ENCODE data around the gene ARID3A.
"Not testable (repeated sequence)": the region's sequence is repeated elsewhere in the genome, so short reads cannot be mapped to it uniquely, and the experiment has no call there.

Gene ARID3A

DNA sequence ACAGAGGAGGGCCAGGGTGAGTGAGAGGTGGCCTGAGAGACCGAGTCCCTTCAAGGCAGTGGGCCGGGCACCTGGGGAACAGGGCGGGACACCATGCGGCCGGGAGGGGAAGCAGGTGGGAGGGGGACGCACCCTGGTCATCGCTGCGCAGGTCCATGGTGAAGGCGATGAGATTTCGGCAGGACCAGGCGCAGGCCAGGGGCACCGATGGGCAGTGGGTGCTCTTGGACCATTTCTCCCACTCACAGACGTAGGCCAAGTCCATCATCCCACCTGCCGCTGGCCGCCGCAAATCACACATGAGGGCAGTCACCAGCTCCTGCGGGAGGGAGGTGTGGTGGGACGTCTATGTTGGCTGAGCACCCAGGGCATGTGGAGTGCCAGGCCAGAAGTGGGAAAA lies 35.0 kb upstream of the ARID3A start:
- no peak for DNase-seq (ENCODE audit: low read depth, low spot score)
- H3K27ac ChIP-seq: no peak overlapping the region

DNA sequence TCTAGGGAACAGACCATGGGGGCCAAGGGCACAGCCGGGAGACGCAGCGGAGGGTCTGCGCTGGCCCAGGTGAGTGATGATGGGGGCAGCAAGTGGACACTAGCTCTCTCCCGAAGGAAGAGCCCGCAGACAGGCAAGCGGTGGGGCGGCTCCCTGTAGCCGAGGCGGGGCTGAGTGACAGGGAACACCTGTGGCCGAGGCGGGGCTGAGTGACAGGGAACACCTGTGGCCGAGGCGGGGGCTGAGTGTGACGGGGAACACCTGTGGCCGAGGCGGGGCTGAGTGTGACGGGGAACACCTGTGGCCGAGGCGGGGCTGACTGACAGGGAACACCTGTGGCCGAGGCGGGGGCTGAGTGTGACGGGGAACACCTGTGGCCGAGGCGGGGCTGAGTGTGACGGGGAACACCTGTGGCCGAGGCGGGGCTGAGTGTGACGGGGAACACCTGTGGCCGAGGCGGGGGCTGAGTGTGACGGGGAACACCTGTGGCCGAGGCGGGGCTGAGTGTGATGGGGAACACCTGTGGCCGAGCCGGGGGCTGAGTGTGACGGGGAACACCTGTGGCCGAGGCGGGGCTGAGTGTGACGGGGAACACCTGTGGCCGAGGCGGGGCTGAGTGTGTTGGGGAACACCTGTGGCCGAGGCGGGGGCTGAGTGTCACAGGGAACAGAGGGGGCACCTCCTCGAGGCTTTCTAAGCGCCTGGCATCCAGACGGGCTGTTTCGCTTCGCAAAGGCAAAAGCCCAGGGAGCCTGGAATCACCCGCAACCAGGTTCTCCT lies 34.2 kb upstream of the ARID3A start:
- DNase-seq (ENCODE audit: low read depth, low spot score): not testable (repeated sequence)
- H3K27ac ChIP-seq: peak overlapping the region; percentile 75

DNA sequence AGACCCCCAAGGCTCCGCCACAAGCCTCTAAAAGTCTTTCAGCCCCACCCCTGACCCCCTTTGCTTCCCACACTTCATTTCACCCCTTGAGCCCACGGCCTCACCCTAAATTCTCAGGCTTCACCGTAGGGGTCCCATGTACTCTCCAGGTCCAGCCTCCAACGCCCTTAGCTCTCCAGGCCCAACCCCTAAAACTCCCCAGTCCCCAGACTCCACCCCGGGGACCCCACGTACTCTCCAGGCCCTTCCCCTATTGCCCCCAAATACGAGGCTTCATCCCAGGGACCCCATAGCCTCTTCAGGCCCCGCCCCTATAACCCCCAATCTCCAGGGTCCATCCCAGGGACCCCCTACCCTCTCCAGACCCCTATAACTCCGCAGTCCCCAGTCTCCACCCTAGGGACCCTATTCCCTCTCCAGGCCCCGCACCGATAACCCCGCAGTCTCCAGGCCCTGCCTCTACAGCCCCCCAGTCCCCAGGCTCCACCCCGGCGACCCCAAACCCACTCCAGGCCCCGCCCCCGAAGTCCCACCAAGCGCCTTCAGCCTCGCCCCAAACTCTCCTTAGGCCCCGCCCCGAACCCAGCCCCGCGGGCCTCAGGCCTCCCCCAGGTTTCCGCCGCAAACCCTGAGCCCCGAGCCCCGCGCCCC lies 33.5 kb upstream of the ARID3A start:
- no peak for DNase-seq (ENCODE audit: low read depth, low spot score)
- H3K27ac ChIP-seq: peak overlapping the region; percentile 75

GRCh38 chr19:892894-893689 lies 32.7 kb upstream of the ARID3A start, which contains the start of the genes MED16 and RNU6-9:
TSS of gene MED16 (minus strand) at chr19:893187. CDS start at chr19:891131, 2,056 bp downstream.
TSS of gene RNU6-9 (plus strand) at chr19:893484.
- DNase-seq (ENCODE audit: low read depth, low spot score): peak; percentile 59
- peak within 1 kb of the TSS; percentile 75 for H3K27ac ChIP-seq

GRCh38 chr19:896434-896833 lies 29.4 kb upstream of the ARID3A start:
- H3K27ac ChIP-seq: no peak overlapping the region
- DNase-seq (ENCODE audit: low read depth, low spot score): no peak

- H3K27ac ChIP-seq: no peak overlapping the region
- DNase-seq (ENCODE audit: low read depth, low spot score): no peak
Measured at GRCh38 chr19:896999-897398, 28.8 kb upstream of the ARID3A start.

- no peak for DNase-seq (ENCODE audit: low read depth, low spot score)
- no peak overlapping the region for H3K27ac ChIP-seq
Measured at GRCh38 chr19:897442-898039, 28.3 kb upstream of the ARID3A start.

- no peak for DNase-seq (ENCODE audit: low read depth, low spot score)
- no peak overlapping the region for H3K27ac ChIP-seq
Measured at GRCh38 chr19:898663-899062, 27.2 kb upstream of the ARID3A start.

- no peak overlapping the region for H3K27ac ChIP-seq
- no peak for DNase-seq (ENCODE audit: low read depth, low spot score)
Measured at GRCh38 chr19:899336-900042, 26.3 kb upstream of the ARID3A start.

GRCh38 chr19:900043-900301 lies 25.9 kb upstream of the ARID3A start:
- H3K27ac ChIP-seq: no peak overlapping the region
- DNase-seq (ENCODE audit: low read depth, low spot score): no peak

DNA sequence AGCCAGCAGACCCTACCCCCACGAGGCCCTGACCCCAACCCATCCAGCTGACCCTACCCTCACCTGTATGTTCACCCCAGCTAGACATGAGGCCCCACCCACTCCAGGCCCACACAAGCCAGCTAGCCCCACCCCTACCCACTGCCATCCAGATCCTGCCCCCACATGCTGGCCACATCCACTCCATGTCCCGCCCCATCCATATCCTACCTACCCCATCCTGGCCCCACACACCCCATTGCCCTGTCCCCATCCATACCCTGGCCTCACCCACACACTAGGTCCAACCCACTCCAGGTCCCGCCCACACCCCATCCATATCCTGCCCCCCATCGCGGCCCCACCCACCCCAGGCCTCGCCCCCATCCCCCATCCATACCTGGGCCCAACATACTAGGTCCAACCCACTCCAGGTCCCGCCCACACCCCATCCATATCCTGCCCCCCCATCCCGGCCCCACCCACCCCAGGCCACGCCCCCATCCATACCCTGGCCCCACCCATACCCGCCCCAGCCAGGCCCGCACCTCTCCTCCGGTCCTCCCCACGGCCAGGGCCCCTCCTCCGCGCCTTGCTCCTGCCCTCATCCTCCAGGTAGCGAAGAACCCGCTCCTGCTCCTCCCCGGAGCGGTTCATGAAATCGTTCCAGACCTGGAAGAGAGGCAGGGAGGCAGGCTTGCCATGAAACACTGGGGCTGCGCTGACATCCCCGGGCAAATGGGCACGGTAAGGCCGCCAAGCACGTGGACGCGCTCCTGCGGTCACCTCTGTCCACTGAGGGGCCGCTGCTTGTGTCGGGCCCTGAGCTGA lies 25.3 kb upstream of the ARID3A start:
- no peak overlapping the region for H3K27ac ChIP-seq

GRCh38 chr19:901216-902092 lies 24.4 kb upstream of the ARID3A start:
- H3K27ac ChIP-seq: no peak overlapping the region
- no peak for DNase-seq (ENCODE audit: low read depth, low spot score)

More for the DNA sequence above, 25.3 kb upstream of the ARID3A start:
- no peak for DNase-seq (ENCODE audit: low read depth, low spot score)

GRCh38 chr19:902093-902370 lies 23.8 kb upstream of the ARID3A start:
- no peak overlapping the region for H3K27ac ChIP-seq
- DNase-seq (ENCODE audit: low read depth, low spot score): no peak

DNA sequence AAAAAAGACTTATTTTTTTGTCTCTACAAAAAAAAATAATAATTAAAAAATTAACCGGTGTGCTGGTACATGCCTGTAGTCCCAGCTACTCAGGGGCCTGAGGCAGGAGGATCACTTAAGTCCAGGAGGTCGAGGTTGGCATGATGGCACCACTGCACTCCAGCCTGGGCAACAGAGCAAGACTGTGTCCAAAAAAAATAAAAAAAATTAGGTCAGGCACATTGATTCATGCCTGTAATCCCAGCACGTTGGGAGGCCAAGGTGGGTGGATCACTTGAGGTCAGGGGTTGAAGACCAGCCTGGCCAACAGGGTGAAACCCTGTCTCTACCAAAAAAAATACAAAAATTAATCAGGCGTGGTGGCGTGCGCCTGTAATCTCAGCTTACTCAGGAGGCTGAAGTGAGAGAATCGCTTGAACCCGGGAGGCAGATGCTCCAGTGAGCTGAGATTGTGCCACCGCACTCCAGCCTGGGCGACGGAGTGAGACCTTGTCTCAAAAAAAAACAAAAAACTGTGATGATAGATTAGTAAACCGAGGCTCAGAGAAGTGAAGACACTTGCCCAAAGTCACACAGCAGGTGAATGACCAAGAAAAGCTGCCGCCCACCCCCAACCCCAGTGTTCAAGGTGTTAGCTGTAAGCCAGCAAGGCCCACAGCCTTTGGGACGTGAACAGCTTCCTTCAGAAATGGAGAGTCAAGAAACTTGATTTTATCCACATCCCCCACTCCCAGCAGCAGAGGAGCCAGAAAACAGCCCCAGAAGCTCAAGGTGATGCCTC lies 23.2 kb upstream of the ARID3A start:
- H3K27ac ChIP-seq: no peak overlapping the region
- no peak for DNase-seq (ENCODE audit: low read depth, low spot score)

DNA sequence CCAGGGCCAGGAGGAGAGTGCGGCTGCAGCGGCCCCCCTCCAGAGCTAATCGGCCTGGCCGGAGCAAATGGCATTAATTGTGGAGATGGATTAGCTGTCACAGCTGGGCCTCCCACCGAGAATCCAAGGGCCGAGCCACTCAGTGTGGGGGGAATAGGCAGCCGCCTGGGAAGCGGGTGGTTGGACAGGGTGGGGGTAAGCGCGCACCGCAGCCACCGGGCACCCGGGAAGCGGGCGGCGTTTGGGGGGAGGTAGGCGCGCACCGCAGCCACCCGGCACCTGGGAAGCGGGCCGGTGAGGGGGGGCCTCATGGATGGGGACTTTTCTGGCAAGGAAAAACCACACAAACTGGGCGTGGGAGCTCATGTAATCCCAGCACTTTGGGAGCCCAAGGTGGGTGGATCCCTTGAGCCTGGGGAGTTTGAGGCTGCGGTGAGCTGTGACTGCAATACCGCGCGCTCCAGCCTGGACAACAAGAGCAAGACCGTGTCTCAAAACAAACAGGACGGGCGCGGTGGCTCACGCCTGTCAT lies 22.5 kb upstream of the ARID3A start:
- no peak overlapping the region for H3K27ac ChIP-seq
- DNase-seq (ENCODE audit: low read depth, low spot score): no peak

GRCh38 chr19:904545-904944 lies 21.3 kb upstream of the ARID3A start:
- no peak overlapping the region for H3K27ac ChIP-seq

DNA sequence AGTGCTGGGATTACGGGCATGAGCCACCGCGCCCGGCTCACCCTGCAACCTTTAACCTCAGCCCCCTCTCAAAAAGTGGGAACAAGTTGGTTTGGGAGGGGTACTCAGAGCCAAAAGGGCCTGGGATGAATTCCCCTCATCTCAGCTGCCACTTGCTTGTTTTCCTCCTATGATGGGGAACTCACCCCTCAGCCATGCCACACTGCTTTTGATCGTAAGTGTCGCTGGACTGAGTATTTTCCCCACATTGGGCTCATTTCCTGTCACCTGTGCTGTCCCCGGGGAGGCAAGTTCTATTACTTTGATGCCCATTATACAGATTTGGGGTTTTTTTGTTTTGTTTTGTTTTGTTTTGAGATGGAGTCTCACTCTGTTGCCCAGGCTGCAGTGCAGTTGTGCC lies 19.4 kb upstream of the ARID3A start:
- DNase-seq (ENCODE audit: low read depth, low spot score): no peak
- no peak overlapping the region for H3K27ac ChIP-seq

More at GRCh38 chr19:904545-904944, 21.3 kb upstream of the ARID3A start:
- DNase-seq (ENCODE audit: low read depth, low spot score): no peak

Measured in epithelial cell of prostate (primary cell).